NCI-H2227 (cell line): Measurements from ENCODE around the gene PKP4.

Experiments
- DNase-seq: peaks from one replicate; lab custom pipeline; 2025; ENCODE audit not compliant: unreplicated experiment; lab: John Stamatoyannopoulos, UW

Gene PKP4

DNA sequence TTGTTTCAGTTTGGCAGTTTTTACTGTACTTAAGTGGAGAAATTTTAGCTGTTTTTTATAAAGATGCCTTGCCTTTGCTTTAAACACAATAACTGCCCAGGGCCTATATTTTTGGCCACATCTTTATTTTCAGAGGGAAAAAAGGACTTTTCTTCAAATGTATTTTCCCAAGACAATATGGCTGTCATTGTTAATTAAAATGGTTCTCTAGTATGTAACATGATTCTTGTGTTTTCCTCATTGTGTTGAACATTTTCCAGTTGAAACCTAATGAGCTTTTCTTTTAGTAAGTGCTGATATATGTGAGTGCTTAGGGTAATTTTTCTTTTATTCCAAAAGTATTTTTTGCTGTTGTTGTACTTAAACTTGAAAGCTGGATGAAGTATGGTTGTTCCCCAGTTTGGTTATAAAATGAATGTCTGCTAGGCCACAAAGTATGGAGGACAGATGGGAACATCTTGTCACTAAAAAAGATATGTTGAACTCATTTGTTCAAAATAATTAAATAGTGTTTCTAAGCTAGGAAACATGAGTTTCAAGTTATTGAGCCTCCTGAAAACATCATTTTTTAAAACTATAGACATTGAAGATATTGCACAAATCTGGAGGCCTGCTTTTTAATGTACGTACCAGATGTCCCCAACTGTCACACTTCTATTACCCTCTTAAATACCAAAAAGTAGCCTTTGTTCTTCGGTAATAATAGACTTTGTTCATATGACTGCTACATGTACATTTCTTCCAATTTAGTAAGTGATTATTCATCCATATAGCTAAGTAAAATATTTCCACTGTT is 190.9 kb downstream of the PKP4 start:
- no peak for DNase-seq

DNA sequence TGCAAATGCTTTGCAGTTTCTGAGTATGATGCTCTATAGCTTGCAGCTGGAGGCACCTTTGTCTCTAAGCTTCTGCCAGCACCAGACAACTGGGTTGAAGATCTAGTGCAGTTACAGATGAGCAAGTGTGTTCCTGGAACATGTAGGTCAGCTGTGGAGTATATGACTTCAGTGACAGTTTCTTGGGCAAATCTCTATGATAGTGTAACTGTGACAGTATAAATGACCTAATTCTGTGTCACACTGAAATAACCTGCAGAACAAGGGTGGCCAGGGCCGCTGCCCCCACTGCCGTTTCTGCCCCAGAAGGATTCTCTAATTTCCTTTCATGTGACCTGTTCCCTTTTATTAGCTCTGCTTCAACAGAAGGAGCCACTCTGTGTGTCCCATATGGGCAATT is 193.1 kb downstream of the PKP4 start:
- DNase-seq, result no peak

DNA sequence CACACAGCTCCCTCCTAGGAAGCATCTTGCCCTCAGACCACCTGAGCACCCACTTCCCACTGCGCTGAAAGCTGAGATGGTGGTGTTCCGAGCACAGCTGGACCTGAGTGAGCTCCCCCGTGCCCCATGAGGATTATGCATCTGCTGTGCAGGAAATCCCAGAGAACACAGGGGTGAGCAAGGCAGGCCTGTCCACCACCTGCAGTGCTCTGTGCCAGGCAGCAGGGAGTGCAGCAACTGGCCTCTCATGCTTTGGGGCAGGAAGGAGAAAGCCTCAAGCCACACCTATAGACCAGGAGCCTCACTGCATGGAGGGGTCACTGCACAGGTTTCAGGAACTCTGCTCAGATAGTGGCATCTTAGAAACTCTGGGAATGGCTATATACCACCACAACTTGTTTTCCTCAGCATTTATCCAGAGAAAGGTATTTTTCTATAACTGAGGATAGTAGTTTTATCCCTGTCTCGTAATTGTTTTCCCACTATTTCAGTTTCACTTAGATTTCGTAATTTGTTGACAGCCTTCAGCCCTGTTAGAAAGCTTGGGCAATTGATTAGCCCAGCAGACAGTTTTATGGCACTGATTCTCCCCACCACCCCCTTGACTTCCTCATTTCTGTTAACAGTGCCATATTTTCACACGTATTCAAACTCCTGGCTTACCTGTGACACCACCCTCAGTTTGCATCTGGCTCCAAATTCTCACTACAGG is 194.1 kb downstream of the PKP4 start:
- no peak for DNase-seq

DNA sequence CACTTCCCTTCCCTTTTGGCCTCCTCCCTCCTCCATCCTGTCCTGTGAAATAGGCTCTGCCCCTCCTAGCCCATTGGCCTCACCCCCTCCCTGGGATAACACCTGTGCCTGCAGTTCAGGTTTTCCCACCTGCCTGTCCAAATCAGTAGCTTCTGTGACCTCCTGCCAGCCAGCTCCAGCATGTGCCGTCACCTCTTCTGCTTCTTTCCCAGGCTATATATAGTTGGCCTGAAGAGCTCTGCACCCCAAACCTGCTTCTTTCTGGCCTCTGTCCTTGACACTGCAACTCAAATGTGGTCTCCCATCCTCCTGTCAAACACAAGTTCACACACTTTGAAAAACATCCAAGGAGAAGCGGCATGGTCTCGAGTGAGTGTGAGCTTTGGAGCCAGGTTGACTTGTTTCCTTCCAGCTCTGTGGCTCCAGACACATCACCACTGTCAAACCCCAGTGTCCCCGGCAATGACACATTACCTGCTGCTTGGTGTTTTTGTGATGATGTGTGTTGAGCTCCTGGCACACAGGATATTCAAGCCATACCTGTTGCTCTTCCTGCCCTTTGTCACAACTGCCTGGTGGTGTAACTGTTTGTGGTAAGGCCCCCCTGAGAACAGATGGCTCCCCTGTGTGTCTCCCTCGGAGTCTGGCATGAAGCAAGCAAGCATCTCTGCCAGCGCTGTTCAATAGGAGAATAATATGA is 194.8 kb downstream of the PKP4 start:
- DNase-seq, result no peak

DNA sequence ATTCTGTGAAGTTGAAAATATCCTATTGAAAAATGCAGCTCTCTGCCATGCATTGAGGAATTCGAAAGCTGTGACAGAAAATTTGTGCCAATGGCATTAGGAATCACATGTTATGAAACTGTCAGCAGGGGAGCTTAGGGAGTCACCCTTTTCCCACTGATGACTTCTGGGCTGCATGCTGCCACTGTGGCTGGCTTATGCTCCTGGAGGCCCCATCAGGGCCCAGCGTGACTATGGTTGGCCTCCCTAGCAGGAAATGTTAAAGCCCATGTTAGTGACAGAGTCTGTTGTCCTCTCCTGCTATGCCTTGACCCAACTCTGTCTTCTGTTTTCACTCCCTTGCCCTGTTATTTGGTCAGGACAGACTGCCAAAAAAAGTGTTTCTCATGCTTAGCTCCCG is 198.9 kb downstream of the PKP4 start:
- no peak for DNase-seq

DNA sequence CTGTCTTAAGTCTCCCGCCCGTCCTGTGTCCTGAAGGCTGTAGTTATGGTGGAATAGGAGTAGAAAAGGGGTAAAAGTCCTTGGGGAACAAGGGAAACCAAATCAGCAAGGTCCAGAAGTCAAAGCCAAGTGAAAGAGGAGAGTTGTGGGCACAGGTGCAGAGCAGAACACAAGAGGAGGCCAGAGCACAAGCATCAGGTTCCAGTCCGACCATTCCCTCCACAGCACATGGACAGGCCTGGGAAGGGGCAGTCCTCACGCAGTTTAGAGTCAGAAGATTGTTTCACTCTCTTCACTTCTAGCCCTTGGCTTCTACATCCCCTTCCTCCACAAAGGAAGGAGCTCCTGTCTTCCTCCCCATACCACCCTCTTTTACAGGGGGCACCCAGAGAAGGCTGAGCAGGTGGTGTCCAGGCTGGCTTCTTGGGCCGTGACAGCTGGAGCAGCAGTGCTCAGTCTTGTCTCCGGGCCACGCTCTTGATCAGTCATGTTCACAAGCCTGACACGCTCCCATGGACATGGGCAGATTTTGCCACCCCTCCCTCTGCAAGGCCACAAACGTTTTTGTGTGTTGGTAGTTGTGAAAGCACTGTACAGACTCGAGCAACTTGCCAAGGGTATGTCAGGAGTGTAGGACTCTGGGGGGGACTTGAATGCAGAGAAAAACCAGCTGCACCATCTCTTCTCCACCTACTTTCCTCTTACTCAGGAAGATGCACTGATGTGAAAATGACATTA is 199.9 kb downstream of the PKP4 start:
- no peak for DNase-seq

DNA sequence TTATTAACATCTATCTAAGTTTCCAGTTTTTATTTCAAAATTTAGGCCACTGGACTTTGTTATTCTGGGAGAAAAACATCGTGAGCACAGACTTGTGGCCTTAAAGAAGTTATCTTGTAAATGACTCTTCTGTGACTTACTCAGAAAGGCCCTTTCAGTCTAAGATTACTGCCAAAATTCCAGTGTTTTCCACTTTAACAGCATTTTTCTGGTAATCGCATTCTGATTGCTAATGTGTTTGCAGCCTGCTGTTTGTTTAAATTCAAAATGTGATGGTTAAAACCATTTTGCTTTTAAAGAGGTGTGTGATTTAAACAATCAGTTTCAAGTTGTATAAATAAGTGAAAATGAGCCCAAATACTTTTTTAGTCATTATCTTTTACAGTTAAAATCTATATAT is 201.6 kb downstream of the PKP4 start:
- DNase-seq, result no peak

DNA sequence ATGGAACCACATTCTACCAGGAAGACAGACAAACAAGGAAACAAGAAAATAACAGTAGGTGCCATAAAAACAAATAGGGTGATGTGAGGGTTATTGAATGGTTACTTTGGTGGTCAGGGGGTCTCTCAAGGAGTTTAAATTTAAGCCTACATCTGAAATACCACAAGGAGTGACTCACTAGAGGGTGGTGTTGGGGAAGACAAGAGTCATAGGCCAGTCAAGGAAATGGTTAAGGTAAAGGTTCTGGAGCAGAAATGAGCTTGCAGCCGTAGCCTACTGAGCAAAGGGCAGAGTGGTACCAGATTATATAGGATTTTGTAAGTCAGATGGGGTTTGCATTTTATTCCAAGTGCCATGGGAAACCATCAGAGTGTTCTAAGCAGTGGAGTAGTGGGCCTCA is 202.7 kb downstream of the PKP4 start:
- no peak for DNase-seq

DNA sequence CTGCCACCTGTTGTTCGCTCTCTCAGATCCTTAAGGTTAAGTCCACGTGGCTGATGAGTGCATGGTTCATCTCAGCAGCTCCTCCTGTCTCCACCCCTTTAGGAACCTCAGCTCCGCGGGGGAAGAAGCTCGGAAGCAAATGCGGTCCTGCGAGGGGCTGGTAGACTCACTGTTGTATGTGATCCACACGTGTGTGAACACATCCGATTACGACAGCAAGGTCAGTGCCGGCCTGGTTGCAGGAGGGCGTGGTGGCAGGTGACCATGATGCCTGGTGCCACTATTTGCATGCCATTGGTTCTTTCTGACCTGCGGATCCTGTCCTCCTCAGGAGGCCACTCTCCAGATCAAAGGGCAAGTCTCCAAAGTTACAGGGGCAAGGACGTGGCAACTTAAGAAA is 204.5 kb downstream of the PKP4 start:
- DNase-seq, result no peak

DNA sequence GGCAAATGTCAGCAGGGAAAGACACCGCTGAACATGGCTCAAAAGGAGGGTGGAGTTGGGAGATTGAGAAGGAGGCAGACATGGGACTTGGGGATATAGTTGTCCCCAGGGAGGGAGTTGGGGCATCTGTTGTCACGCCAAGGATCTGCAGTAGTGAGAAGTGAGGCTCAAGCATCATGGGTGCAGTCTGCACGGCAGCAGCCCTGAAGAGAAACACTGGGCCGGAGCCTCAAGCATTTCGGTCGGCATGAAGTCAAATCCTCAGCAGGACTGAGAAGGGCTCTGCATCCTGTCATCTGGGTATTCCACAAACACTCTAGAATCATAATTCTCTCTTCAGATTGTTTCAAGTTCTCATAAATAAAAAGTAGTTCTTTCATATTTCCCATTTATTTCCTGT is 205.7 kb downstream of the PKP4 start:
- no peak for DNase-seq

DNA sequence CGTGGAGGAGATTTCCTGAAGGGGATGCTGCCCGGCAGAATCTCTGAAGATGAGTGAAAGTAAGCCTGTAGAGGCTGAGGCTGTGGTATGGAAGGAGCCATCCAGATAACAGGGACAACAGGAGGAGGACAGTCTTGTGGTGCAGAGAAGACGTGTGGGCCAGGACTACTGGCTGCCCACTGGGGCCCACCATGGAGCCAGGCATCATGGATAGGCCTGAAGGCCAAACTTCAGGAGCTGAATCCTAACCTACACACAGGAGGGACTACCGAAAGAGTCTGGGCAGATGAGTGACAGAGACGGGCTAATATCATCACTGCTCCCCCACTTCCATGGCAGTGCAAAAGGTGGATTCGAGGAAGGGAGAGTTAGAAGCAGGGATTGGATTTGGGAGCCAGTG is 207.0 kb downstream of the PKP4 start:
- no peak for DNase-seq

DNA sequence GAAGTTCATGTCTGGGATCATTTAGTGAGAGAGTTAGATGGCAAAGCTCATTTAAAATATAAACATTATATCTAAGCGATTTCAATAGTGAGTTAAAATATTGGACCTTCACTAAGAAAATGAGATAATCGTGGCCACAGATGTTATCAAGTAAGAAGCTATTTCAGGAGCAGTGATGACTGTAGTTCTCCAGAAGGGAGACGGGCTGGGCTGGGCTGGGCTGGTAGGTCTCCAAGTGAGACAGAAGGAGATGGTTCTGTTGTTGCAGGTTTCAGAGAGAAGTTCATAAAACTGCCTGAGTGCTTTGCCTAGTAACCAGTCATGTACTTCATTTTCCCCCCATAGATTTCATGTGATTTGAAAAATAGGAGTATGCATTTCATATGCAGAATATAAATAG is 208.2 kb downstream of the PKP4 start:
- DNase-seq, result no peak

DNA sequence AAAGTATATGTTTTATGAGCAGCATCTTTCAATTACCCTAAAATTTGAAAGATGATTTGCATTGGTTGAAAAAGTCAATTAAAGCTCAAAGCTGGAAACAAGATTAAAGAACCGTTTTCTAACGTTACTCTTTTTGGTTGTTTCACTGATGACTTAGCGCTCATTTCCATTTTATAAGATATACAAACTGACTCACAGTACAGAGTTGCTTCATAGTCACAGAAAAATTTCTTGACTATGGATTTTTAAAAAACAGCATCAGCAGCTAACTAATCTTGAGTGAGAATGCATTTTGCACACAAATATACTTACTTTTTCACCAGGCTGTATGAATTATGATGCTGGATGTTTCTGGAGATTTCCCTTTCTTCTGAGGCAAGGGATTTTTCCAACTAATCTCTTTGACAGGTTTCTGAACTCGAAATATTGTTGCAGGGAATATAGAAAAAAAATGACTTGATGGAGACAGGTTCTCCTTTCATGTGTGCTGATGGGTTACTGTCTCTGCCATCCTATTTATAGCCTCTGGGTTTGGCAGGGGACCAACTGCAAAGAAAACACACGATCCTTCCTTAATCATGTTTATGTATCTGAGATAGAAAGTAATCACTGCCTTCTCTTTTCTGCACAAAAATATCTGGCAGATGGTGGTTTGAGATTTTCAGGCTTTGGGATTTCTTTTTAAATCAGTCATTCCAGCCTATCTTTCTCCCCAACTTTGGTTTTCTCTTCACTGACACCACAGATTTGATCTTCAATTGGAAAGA is 209.0 kb downstream of the PKP4 start:
- no peak for DNase-seq

DNA sequence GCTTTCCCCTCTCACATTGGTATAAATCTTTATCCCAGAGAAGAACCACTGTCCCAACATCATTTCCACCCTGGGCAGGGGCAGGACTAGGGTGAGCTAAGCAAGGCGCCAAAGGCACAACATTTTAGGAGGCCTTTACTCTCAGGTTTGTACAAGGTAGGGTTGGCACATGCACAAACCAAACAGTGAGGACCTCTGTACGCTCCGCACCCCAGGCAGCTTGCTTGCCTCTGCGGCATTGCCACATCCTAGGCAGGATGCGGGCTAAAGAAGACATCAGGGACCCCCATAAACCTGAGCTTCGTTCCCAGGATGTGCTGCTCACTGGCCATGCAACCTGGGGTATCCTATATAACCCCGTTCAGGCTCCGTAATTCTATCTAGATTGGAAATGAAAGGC is 210.2 kb downstream of the PKP4 start:
- DNase-seq, result no peak

DNA sequence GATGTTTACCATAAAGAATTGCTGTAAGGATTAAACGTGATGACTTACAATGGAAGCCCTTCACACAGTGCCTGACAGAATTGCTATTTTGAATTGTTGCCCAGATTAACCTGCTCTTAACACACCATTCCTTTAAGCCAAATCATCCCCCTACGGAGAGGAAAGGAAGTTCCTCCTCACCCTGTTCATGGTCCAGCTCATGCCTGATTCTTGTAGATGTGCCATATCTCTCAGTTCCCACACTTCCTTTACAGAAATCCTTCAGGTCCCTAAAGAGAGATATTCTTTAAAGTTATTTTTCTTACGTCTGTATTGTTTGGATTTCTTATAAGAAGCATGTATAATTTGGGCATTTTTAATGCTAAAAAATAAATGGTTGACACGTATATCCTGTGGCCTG is 210.8 kb downstream of the PKP4 start:
- no peak for DNase-seq

DNA sequence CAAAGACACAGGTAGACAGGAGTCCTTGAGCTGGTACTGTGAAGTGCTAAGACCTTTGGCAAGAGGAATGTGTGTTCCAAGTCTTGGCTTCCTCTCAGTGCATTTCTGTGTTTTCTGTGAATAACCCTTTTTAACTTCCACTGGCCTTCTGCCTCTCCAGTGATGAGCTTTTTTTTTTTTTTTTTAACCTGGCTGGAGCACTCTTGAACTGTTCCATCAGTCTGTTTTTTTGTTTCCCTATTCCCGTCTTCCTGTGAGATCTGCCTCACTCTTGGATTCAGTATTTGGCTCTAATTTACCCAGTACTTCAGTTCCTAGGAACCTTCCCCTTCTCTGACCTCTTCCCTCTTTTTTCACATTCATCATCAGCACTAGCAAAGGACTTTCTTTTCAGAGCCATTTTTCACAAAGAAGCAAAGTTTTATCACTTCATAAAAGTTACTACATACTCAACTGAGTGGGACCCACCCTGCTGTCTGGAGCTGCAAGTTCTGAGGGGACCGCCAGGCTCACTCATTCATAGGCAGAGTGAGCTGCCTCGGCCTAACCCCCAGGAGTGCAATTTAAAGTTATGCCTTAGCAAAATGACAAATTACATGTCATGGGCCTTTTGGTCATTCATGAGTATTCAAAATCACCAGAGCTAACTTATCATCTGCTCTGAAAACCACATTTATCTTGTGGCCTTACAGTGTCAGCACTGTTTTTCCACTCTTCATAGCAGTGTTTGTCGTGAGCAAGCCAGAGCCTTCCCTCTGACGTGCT is 211.4 kb downstream of the PKP4 start:
- DNase-seq, result no peak

DNA sequence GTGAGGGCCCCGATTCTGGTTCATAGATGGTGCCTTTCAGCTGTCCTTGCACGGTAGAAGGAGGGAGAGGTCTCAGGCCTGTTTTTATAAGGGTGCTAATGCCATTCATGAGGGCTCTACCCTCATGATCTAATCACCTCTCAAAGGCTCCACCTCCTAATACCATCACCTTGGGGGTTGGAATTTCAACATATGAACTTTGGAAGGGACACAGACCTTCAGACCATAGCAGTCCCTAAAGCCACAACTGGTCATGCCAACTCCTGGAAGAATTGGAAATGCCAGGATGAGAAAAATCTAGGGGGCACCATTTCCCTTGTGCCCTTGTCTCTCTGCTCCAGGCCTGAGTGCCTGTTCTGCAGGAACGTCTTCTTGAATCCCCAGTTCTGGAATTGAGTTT is 213.5 kb downstream of the PKP4 start:
- no peak for DNase-seq

DNA sequence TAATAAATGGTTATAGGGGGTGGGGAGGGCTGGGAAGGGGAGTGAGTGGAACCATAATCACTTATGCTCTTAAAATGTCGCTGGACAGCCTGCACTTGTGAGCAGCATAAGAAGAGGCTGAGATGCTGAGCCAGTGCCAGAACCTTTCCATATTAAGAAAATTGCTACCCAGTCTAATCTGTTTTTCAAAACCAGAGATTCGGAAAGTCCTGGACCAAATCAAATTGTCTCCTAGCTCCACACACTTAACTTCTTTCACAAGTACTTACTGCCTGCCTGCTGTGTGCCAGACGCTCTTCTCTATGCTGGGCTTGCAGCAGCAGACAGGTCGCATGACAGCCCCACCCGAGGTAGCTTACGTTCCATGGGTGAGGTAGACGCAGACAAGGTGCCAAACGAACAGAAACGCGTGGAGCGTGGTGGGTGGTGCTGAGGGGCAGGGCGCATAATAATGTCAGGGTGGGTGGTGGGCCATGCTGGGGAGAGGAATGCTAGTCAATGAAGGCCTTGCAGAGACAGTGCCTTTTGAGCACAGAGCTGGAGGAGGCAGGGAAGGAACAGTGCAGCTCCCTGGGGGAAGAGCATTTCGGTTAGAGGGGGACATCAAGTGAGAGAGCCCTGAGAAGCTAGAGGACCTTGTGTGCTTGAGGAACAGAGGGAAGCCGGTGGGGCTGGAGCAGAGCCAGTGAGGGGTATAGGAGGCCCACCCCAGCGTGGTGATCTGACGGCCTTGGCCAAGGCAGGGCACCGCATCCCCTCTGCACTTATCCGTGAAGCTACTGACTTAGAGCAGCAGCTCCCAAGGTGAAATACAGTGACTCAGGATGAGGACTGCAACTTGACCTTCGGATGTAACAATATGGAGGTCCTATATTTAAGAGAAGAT is 214.9 kb downstream of the PKP4 start:
- DNase-seq, result no peak

DNA sequence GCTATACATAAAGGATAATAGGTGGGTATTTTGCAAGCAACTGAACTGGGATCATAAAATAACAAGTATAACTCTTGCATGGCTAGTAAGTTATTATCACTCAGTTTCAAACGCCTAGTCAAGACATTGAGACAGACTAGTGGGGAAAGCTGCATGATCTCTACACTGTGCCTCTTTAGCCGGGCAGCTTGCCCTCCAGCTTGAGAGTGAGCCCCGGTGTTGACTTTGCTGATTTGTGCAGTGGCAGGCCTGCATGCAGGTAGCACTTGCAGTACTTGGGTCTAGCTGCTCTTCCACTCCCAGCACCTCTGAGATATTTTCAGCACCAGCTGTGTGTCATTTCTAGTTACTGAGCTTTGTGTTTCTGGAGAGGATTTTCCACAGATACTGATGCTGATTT is 219.5 kb downstream of the PKP4 start:
- DNase-seq, result no peak
